ENCODE measurements around the gene GRAMD2B.
A peak's percentile ranks its signal among the peaks of the same experiment; 100 is the strongest.
"Not testable (repeated sequence)": the region's sequence is repeated elsewhere in the genome, so short reads cannot be mapped to it uniquely, and the experiment has no call there.

GRAMD2B gene

GRCh38 chr5:126377424-126377823 is 45.8 kb upstream of the GRAMD2B start (continued):
- no peak for TF ChIP-seq ZBTB11 (tag by site-specific recombination; conservative IDR thresholded peaks at IDR 0.05; ENCODE audit: low read depth)
- TF ChIP-seq ZNF138 (tag by site-specific recombination; IDR thresholded peaks at IDR 0.05; ENCODE audit: borderline replicate concordance) = no peak
- TF ChIP-seq ZNF488 (tag by site-specific recombination; IDR thresholded peaks at IDR 0.05) = no peak
- no peak for TF ChIP-seq ELK4 (IDR thresholded peaks at IDR 0.05; ENCODE audit: borderline replicate concordance, low read depth, low read length)
- no peak for TF ChIP-seq ZBTB1 (tag by site-specific recombination; IDR thresholded peaks at IDR 0.05)
- TF ChIP-seq TCF7L2 (IDR thresholded peaks at IDR 0.05; ENCODE audit: borderline replicate concordance, low read depth, low read length) = no peak
- no peak for TF ChIP-seq ZNF677 (tag by site-specific recombination; IDR thresholded peaks at IDR 0.05)
- TF ChIP-seq ZNF660 (tag by site-specific recombination; IDR thresholded peaks at IDR 0.05) = no peak

- POLR2A ChIA-PET = not testable (repeated sequence)
Measured at GRCh38 chr5:126380316-126380715, 42.9 kb upstream of the GRAMD2B start.

GRCh38 chr5:126383246-126383645 is 40.0 kb upstream of the GRAMD2B start:
- H3K36me3 ChIP-seq (ENCODE audit: control insufficient read depth in 2 of 2, insufficient read depth in 1 of 2, low read length in 2 of 2) = no peaks in the 10 kb centered on the region
- ChIA-PET CTCF (interaction anchor here (2.1 kb wide), 1 partner anchor 117 kb away, joined by 8 read pairs; no protein-coding TSS in a partner anchor), POLR2A (no interaction called here)
- peaks cover 7% of the 10 kb centered on the region for H3K4me1 ChIP-seq (ENCODE audit: control insufficient read depth, insufficient read depth, low read length)
- no peak overlapping the region for H3K27ac ChIP-seq (ENCODE audit: extremely low read depth, low read depth, low read length)
- H3K9me3 ChIP-seq (ENCODE audit: control insufficient read depth, insufficient read depth, low read depth, low read length) = no peaks in the 10 kb centered on the region
- H3K4me3 ChIP-seq (ENCODE audit: low read depth, low read length) = no peak overlapping the region
- TF ChIP-seq ZNF433 (tag by site-specific recombination; IDR thresholded peaks at IDR 0.05; ENCODE audit: low read depth) (no peak), ZNF169 (tag by site-specific recombination; IDR thresholded peaks at IDR 0.05) (no peak), ZNF398 (tag by site-specific recombination; IDR thresholded peaks at IDR 0.05) (no peak), HOXD13 (CRISPR knock-in tag; IDR thresholded peaks at IDR 0.05; ENCODE audit: borderline replicate concordance) (no peak), ZNF785 (tag by site-specific recombination; IDR thresholded peaks at IDR 0.05) (no peak), ZNF221 (tag by site-specific recombination; IDR thresholded peaks at IDR 0.05; ENCODE audit: borderline replicate concordance) (no peak), ZBTB20 (tag by site-specific recombination; IDR thresholded peaks at IDR 0.05) (no peak), ZNF776 (tag by site-specific recombination; IDR thresholded peaks at IDR 0.05; ENCODE audit: borderline replicate concordance) (no peak), ZNF677 (tag by site-specific recombination; IDR thresholded peaks at IDR 0.05) (no peak), SP2 (tag by site-specific recombination; IDR thresholded peaks at IDR 0.05) (no peak), ZNF548 (tag by site-specific recombination; IDR thresholded peaks at IDR 0.05) (no peak), ZNF239 (tag by site-specific recombination; IDR thresholded peaks at IDR 0.05) (no peak), GLIS1 (tag by site-specific recombination; IDR thresholded peaks at IDR 0.05) (peak; percentile 70), ZNF521 (tag by site-specific recombination; IDR thresholded peaks at IDR 0.05) (no peak), ZSCAN30 (tag by site-specific recombination; IDR thresholded peaks at IDR 0.05) (peak; percentile 27; the same call in 1 of the 2 replicates), ZBTB6 (tag by site-specific recombination; IDR thresholded peaks at IDR 0.05) (peak; percentile 58; the same call in 1 of the 2 replicates), ZNF560 (tag by site-specific recombination; IDR thresholded peaks at IDR 0.05; ENCODE audit: borderline replicate concordance) (no peak), ZNF114 (tag by site-specific recombination; IDR thresholded peaks at IDR 0.05) (no peak), ZNF580 (tag by site-specific recombination; IDR thresholded peaks at IDR 0.05) (0 out of 2 replicates have a peak, but pooled peaks have one; percentile 53)

More at GRCh38 chr5:126380316-126380715, 42.9 kb upstream of the GRAMD2B start:
- peak; percentile 91; the same call in 1 of the 2 replicates for TF ChIP-seq ZNF248 (tag by site-specific recombination; IDR thresholded peaks at IDR 0.05)
- H3K9me3 ChIP-seq (ENCODE audit: control insufficient read depth, insufficient read depth, low read depth, low read length); H3K4me3 ChIP-seq (ENCODE audit: low read depth, low read length); H3K36me3 ChIP-seq (ENCODE audit: control insufficient read depth in 2 of 2, insufficient read depth in 1 of 2, low read length in 2 of 2); H3K27ac ChIP-seq (ENCODE audit: extremely low read depth, low read depth, low read length); CTCF ChIA-PET; H3K4me1 ChIP-seq (ENCODE audit: control insufficient read depth, insufficient read depth, low read length): not testable (repeated sequence)

All from HEK293 (cell line).